ENCODE data around the gene ALAS2.
A peak's percentile ranks its signal among the peaks of the same experiment; 100 is the strongest.
"Not testable (repeated sequence)": the region's sequence is repeated elsewhere in the genome, so short reads cannot be mapped to it uniquely, and the experiment has no call there.

Gene ALAS2

GRCh38 chrX:55030271-55031205 is at the start of gene ALAS2:
Gene ALAS2 (minus strand): TSS chrX:55030977. CDS start chrX:55026000, 4,977 bp downstream.
- no peak for DNase-seq

GRCh38 chrX:55074851-55075467 is 44.2 kb upstream of the ALAS2 start, which contains the start of gene PAGE2B:
Gene PAGE2B (plus strand): TSS chrX:55075030. CDS start chrX:55076042, 1,012 bp downstream.
- no peak for DNase-seq

GRCh38 chrX:55072286-55072685 is 41.5 kb upstream of the ALAS2 start:
- DNase-seq = no peak

- not testable (repeated sequence) for DNase-seq
Observed at GRCh38 chrX:55067180-55067579, 36.4 kb upstream of the ALAS2 start.

GRCh38 chrX:55057675-55058249 is 27.0 kb upstream of the ALAS2 start:
- peak in 12 of 56 donors; percentile 0 to 39 (median 2) for DNase-seq

GRCh38 chrX:55056820-55057674 is 26.3 kb upstream of the ALAS2 start:
- DNase-seq = peak in 4 of 56 donors; percentile 0 to 4 (median 2)

- DNase-seq = not testable (repeated sequence)
Observed at GRCh38 chrX:55050599-55050998, 19.8 kb upstream of the ALAS2 start.

- DNase-seq = no peak
Observed at GRCh38 chrX:55041514-55041913, 10.7 kb upstream of the ALAS2 start.

GRCh38 chrX:55039471-55039870 is 8.7 kb upstream of the ALAS2 start:
- no peak for DNase-seq

- DNase-seq = no peak
Observed at GRCh38 chrX:55033429-55033828, 2.7 kb upstream of the ALAS2 start.

GRCh38 chrX:55029291-55029690 is 1.5 kb downstream of the ALAS2 start:
- no peak for DNase-seq

GRCh38 chrX:55028611-55029010 is 2.2 kb downstream of the ALAS2 start:
- DNase-seq = no peak

- DNase-seq = no peak
Observed at GRCh38 chrX:55028040-55028439, 2.7 kb downstream of the ALAS2 start.

GRCh38 chrX:55026840-55027239 is 3.9 kb downstream of the ALAS2 start:
- no peak for DNase-seq

- DNase-seq = no peak
Observed at GRCh38 chrX:55026143-55026542, 4.6 kb downstream of the ALAS2 start.

- no peak for DNase-seq
Observed at GRCh38 chrX:55014897-55015299, 15.9 kb downstream of the ALAS2 start.

GRCh38 chrX:55011294-55011693 is 19.5 kb downstream of the ALAS2 start:
- DNase-seq = no peak

- DNase-seq = no peak
Observed at GRCh38 chrX:55008571-55009358, 22.0 kb downstream of the ALAS2 start.

- DNase-seq = no peak
Observed at GRCh38 chrX:55007656-55008055, 23.1 kb downstream of the ALAS2 start.
